Activated T-cell treated with anti-CD3 and anti-CD28 coated beads, Interleukin-2, amount 50 U/mL, for 48 hours (primary cell): ENCODE results near the gene SYTL2.
"Not testable (repeated sequence)": the region's sequence is repeated elsewhere in the genome, so short reads cannot be mapped to it uniquely, and the experiment has no call there.

Experiments
- DNase-seq, 2 experiments: peaks; one replicate each; pipeline ENCODE4 v3.0.0-alpha.2; 2020

The SYTL2 gene

GRCh38 chr11:85787809-85788760 is 22.9 kb downstream of the SYTL2 start:
- DNase-seq = no peak

- no peak for DNase-seq
Observed at GRCh38 chr11:85787168-85787567, 23.8 kb downstream of the SYTL2 start.

DNA sequence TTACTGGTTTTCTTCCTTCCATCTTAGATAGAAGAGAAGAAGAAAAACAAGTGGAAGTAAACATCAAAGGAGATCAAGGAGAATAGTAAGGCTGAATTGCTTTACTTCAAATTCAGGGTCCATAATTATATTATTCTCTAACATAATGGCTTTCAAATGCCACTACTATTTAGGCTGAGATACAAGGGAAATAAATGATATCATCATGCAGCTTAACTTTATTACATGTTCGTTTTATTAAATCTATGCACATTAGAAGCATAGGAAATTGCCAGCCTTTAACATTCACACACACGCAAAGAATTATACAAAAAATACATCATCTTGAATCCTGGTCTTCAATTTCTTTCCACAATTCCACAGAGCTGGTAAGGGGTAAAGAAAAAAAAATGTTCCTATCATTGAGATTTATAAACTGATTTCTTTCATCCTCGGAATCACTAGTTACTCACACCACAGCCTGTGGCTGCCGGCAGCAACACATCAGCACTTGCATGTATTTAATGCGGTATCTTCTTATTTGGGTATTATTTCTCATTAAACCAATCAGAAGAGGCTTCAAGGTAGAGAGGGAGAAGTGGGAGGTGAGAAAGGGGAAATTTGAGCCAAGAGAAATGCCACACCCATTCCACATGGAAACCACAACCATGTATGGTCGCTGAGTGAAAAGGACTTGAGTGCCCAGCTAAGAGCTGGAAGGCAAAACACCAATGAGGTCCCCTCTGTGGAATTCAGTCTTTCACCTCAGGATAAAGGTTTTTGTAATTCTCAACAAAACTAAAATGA is 26.3 kb downstream of the SYTL2 start:
- no peak for DNase-seq

- no peak for DNase-seq
Observed at GRCh38 chr11:85783758-85784157, 27.2 kb downstream of the SYTL2 start.

DNA sequence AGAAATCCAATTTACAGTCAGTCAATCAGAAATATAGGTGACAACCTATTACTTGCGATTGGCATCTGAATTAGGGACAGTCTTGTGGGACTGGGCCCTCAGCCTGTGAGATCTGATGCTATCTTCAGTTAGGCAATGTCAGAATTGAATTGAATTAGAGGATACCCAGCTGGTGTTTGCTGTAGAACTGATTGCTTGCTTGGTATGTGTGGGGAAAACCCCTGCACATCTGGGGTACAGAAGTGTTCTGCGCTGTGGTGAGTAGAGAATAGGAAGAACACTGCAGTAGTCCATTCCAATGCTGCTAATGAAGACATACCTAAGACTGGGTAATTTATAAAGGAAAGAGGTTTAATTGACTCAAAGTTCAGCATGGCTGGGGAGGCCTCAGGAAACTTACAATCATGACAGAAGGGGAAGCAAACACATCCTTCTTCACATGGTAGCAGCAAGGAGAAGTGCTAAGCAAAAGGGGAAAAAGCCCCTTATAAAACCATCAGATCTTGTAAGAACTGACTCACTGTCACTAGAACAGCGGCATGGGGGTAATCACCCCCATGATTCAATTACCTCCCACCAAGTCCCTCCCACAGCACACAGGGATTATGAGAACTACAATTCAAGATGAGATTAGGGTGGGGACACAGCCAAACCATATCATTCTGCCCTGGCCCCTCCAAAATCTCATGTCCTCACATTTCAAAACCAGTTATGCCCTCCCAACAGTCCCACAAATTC is 30.0 kb downstream of the SYTL2 start:
- DNase-seq = peak; percentile 27 to 37

DNA sequence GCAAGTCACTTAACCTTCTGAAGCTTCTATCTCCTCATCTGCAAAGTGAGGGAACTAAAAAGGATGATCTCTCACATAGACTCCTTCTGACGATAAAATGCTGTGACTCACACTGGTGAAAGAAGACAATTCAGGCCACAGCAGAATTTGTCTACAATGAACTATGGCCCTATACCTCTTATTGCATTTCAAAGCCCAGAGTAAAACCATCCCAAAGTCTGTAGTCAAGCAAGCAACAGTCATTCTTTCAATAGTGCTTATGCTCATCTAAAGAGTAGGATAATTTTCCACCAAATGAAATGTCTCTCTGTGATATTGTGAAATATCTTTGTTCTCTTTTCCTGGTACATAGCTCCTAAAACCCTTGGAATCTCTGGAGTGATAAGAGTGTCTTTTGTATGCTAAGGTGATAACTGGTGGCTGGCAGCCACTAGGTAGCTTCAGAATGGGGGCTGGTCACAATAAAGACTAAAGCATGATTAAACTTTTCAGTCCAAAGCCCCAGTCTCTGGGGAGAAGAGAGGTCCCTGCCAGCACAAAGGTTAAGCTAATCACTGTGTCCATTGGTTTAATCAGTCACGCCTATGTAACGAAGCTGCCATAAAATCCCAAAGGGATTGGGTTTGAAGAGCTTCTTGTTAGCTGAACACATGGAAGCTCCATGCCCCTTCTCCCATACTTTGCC is 30.8 kb downstream of the SYTL2 start:
- DNase-seq = no peak

GRCh38 chr11:85777603-85777972 is 33.4 kb downstream of the SYTL2 start:
- not testable (repeated sequence) for DNase-seq

GRCh38 chr11:85776951-85777602 is 33.9 kb downstream of the SYTL2 start:
- DNase-seq = no peak

- no peak for DNase-seq
Observed at GRCh38 chr11:85774256-85775101, 36.5 kb downstream of the SYTL2 start.

- DNase-seq = no peak
Observed at GRCh38 chr11:85772695-85773094, 38.2 kb downstream of the SYTL2 start.

DNA sequence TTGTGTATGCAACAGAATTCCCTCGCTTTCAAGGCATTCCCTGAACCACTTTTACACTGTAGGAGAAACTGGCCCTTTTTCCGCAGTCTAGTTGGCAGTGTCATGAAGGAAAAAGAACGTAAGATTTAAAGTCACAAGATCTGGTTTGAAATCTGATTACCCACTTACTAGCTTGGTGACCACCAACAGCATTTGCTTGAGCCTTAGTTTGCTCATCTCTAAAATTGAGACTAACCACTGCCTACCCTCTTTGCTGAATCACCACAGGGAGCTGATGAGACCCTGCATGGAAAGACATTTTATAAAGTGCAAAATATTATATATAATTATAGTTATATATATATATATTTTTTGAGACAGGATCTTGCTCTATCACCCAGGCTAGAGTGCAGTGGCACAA is 39.4 kb downstream of the SYTL2 start:
- DNase-seq = no peak

DNA sequence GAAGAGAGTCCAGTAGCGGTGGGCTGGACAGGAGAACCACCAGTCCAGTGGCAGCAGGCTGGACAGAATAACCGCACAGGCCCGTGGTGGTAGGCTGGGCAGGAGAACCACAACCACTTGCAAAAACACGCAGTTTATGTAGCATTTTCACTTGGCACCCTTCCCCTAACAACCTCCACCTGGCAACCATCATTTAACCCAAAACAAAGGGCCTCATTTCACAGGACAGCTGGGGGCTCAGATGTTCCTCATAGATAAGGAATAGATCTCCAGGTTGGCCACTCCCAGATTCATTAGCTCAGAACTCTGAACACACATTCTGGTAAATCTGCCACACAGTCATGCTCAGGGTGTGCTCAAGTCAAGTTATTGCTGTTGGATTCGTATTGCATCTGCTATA is 41.2 kb downstream of the SYTL2 start:
- no peak for DNase-seq

- DNase-seq = no peak
Observed at GRCh38 chr11:85768473-85769146, 42.3 kb downstream of the SYTL2 start.

DNA sequence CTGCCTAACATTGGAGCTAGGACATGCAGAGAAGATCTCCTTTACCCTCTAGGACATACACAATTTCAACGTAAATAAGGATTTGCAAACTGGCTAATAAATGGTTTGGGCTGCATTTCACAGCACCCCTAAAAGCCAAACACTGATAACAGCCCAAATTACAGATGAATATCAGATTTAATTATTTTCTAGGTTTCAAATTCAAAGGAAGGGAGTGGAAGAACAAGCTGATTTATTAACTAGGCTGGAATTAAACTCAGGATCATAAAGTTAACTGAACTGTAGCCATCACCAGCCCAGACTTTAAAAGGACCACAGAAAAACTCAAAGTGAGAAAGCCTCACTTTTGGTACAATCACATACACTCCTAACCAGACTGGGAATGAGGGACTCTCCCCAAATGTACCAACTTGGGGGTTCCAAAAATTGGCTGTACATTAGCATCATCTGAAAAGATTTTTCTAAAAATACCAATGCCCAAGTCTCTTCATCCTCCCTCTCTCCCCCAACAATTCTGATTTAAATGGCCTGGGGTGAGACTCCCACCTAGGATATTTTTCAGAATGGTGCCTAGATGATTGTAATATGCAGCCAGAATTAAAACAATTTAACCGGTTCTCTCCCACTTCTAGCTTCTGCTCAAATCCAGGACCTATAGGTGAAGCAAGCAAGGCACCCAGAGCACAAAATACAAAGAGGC is 43.5 kb downstream of the SYTL2 start:
- no peak for DNase-seq

- no peak for DNase-seq
Observed at GRCh38 chr11:85766721-85767161, 44.2 kb downstream of the SYTL2 start.

GRCh38 chr11:85764796-85765195 is 46.1 kb downstream of the SYTL2 start:
- DNase-seq = no peak

- no peak for DNase-seq
Observed at GRCh38 chr11:85762226-85762625, 48.7 kb downstream of the SYTL2 start.

- no peak for DNase-seq
Observed at GRCh38 chr11:85759915-85760314, 51.0 kb downstream of the SYTL2 start.

GRCh38 chr11:85758480-85759039 is 52.4 kb downstream of the SYTL2 start:
- no peak for DNase-seq
